Left cardiac atrium (tissue), 4 donors: Measurements from ENCODE around the gene SLC24A4. TPM values are rescaled to one million over a fixed set of nuclear protein-coding genes. Genes with fewer than 3 reads are reported as not detected.

Experiments
- ATAC-seq, 2 donors: fragments of 200-7000 bp; cut with Tn5 transposase; one replicate each; pipeline ENCODE4 v1.9.1; 2020; ENCODE audit warnings: mild to moderate bottlenecking in 2 of 2, moderate library complexity in 2 of 2
- DNase-seq: peaks from one replicate; pipeline ENCODE4 v3.0.0-alpha.2; 2020
- intact Hi-C, 2 donors: fragments of 100-400 bp; cut with DNase I; formaldehyde crosslinking; loops; one replicate each; pipeline versions ENCODE4 v1.14.1 to v1.15.1; 2022 to 2023
- total RNA-seq, 2 donors: library from RNA; stranded (reverse); fragmentation: NEBNext Ultra II Directional; extraction: Animal tissue kit (Norgen Biotek cat#: 25700); gene quantifications; one replicate each; pipeline ENCODE4 v1.2.1, GENCODE V29; 2021
- donor health status: DM: no; HTN: yes; CAD: no.
- donor health status: DM: no; HTN: yes; CAD: no; lungs with severe emphysema.
- donor health status: DM: yes; HTN: yes; CAD: no.
- donor health status: Dilated cardiomyopathy.

The SLC24A4 gene
- total RNA-seq, 2 donors from 2014 or later, result 0.26 to 0.53 TPM

GRCh38 chr14:92315050-92315805 lies 7.7 kb upstream of the SLC24A4 start:
- intact Hi-C loops, result no loop called here
- DNase-seq (no peak), ATAC-seq (no peak)

DNA sequence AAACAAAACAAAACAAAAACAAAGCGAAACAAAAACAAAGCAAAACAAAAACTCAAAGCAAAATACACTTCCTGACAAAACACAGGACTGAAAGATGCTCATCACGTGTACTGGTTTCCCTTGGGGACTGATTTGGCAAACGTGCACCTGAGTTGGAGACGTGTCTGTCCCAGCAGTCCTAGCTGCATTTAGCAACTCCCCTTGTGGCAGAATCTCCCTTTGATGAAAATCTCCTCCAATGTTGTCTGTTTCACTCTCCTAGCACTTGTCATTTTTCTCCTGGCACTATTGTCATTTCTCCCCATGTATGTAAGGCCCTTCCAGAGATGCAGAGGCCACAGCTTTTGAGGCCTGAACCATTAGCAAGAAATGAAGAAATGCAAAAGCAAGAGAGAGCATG lies 6.8 kb upstream of the SLC24A4 start:
- intact Hi-C loops, result no loop called here
- no peak for DNase-seq
- ATAC-seq, result no peak

- no peak for ATAC-seq
- DNase-seq, result no peak
- intact Hi-C loops, result no loop called here
Measured at GRCh38 chr14:92316937-92317336, 6.0 kb upstream of the SLC24A4 start.

- intact Hi-C loops, result no loop called here
- ATAC-seq, result no peak
- no peak for DNase-seq
Measured at GRCh38 chr14:92317511-92317910, 5.5 kb upstream of the SLC24A4 start.

DNA sequence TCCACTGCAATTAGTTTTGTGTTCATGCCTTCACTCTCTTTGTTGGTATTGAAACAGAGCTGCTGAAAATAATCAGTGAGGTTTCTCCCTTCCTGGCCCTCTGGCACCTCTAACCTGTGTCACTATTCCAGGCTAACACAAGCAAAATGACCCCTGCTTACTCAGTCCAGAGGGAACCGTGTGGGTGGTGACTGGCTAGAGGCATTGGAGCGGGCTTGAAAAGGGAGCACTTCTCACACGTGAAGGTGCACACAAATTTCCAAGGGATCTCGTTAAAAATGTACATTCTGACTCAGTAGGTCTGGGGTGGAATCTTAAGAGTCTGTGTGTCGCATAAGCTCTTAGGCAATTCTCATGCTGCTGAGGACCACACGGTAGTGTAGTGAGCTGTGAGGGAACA lies 1.3 kb upstream of the SLC24A4 start:
- intact Hi-C loops, result no loop called here
- DNase-seq, result no peak
- ATAC-seq, result no peak

DNA sequence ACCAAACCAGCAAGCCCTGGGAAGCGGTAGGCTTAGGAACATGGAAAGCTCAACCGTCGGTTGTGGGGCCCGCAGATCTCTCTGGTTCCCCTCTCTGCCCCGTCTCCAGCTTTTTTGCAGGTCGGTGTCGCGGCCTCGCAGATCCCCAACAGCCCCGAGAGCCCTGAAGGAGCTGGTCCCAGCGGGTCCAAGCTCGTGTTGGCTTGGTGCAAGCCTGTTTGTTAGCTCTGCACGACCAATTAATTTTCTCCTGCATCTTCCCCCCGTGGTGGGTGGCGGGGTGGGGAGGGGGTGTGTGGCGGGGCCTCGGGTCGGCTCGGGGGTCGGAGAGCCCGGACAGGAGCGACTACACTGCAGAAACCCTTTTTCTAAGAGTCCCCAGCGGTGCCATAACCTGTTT lies 449 bp upstream of the SLC24A4 start:
- ATAC-seq (no peak), DNase-seq (no peak)
- intact Hi-C loops, result no loop called here

- intact Hi-C loops, result no loop called here
- ATAC-seq, result no peak
- DNase-seq, result no peak
Measured at GRCh38 chr14:92323916-92324818, 1.2 kb downstream of the SLC24A4 start.

- ATAC-seq, result no peak
- no peak for DNase-seq
- intact Hi-C loops, result no loop called here
Measured at GRCh38 chr14:92325835-92326234, 2.9 kb downstream of the SLC24A4 start.

DNA sequence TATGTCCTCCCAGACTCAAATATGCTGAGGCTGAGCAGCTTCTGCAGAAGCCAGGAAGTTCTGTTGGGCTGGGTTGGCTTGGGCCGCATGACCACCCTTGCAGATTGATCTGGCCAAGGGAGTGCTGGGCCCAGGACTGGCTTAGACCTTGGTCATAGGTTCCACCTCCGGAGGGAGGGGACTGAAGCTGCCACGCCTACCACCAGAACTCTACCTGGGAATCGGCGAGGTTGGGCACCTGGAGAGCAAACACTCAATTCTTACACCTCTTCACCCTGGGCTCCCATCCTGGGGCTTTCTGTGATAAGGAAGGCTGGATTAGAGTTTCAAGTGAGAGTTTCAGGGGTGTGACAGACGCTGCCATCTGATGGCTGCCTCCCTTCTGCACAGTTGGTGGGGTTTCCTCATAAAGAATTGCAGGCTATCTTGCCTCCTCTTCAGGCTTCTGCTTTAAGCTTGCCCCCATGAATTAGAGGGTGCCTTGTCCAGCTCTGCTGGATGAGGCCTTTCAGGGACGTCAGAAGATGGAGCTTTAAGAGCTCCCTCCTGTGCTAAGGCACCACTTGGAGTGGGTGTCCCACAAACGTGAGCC lies 5.8 kb downstream of the SLC24A4 start:
- DNase-seq (no peak), ATAC-seq (no peak)
- intact Hi-C loops, result no loop called here

DNA sequence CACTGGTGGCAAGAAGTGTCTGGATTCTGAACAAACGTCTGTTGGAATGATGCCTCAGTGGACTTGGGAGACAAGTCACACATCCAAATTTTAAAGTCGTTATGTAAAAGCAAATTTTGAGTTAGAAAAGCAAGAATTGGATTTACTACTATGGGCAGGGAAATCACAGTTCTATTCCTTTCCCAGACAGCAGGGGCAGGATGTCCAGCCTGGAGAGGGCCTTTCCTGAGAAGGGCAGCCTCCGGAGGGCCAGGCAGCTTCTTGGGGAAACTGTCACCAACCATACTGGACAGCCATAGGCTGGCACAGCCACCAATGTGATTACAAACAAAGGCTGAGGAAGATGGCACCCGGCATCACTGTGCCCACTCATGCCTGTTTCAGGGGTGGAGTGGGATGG lies 11.1 kb downstream of the SLC24A4 start:
- ATAC-seq, result no peak
- DNase-seq, result no peak
- intact Hi-C loops, result no loop called here

DNA sequence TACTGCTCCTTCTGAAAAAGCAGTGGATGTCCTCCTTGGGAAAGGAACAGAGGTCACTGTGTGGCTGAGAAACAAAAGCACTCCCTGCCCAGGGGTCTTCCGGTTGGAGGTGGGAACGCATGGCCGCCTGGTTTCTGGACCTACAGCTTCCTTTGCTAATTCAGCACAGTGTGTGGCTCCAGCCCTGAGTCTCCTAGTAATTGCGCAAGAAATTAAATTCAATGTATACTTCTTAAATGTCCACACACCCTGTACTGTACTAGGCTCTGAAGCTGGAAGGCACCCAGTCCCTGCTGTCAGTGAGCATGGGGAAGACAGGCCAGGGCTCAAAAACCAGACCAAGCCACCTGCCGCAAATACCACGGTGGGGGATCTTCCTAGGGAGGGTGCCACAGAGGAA lies 13.4 kb downstream of the SLC24A4 start:
- intact Hi-C loops, result no loop called here
- no peak for ATAC-seq
- no peak for DNase-seq

GRCh38 chr14:92339426-92339825 lies 16.5 kb downstream of the SLC24A4 start:
- DNase-seq (no peak), ATAC-seq (no peak)
- intact Hi-C loops, result no loop called here

DNA sequence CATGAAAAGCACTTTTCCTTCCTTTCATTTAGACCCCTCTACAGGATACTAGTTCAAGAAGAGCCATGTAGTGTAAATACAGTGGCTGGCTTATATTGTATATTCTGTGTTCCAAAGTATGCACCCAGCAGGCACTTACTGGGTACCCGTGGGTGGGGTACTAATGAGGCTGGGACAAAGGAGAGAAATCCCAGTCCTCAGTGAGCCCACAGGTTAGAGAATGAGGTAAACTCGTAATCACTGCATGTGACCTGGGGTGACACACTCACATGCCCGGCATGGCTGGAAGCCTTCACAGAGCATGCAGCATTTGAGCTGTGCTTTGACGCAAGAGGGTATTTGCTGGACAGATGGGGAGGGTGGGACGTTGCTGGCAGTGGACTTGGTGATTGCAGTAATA lies 17.1 kb downstream of the SLC24A4 start:
- no peak for ATAC-seq
- intact Hi-C loops, result no loop called here
- DNase-seq, result no peak

GRCh38 chr14:92340931-92341330 lies 18.0 kb downstream of the SLC24A4 start:
- intact Hi-C loops, result no loop called here
- DNase-seq (no peak), ATAC-seq (no peak)

DNA sequence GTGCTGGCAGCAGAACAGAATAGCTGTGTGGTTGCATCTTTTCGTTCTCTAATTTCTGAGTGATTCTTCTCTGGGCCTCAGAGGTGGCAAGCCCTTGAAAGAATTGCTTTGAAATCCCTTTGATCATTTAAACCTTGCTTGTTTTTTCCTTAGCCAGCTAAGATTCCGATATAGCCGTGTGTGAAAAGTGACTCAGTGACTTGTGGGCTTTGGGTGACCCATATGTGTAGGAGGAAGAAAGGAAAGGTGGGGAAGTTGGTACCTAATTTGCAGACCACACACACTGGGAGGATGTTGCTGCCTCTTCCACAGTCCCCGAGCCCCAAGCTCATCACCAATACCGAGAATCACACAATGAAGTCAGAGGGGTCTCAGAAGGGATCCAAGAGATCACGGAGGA lies 18.8 kb downstream of the SLC24A4 start:
- intact Hi-C loops, result no loop called here
- DNase-seq (no peak), ATAC-seq (no peak)

- DNase-seq (no peak), ATAC-seq (no peak)
- intact Hi-C loops, result no loop called here
Measured at GRCh38 chr14:92348154-92348553, 25.2 kb downstream of the SLC24A4 start.

GRCh38 chr14:92351750-92352149 lies 28.8 kb downstream of the SLC24A4 start:
- ATAC-seq (no peak), DNase-seq (no peak)
- intact Hi-C loops, result no loop called here

- ATAC-seq (no peak), DNase-seq (no peak)
- intact Hi-C loops, result no loop called here
Measured at GRCh38 chr14:92352158-92352985, 29.4 kb downstream of the SLC24A4 start.

GRCh38 chr14:92353447-92353846 lies 30.5 kb downstream of the SLC24A4 start:
- ATAC-seq (no peak), DNase-seq (no peak)
- intact Hi-C loops, result no loop called here
